ENCODE data around the gene CEP135. TPM values are rescaled to one million over a fixed set of nuclear protein-coding genes. Genes with fewer than 3 reads are reported as not detected.
"Not testable (repeated sequence)": the region's sequence is repeated elsewhere in the genome, so short reads cannot be mapped to it uniquely, and the experiment has no call there.

CEP135 gene
- total RNA-seq, 1 experiment from 2014 or later: 10.5 TPM

- Mint-ChIP-seq H3K9me3 (ENCODE audit: unreplicated experiment) (peaks cover 8% of the 10 kb centered on the region), H3K27ac (ENCODE audit: unreplicated experiment) (no peak overlapping the region), H3K4me1 (ENCODE audit: low read depth, unreplicated experiment) (no peaks in the 10 kb centered on the region), H3K27me3 (ENCODE audit: insufficient read depth, unreplicated experiment) (no peaks in the 10 kb centered on the region), H3K4me3 (ENCODE audit: unreplicated experiment) (no peak overlapping the region), H3K36me3 (ENCODE audit: insufficient read depth, unreplicated experiment) (no peaks in the 10 kb centered on the region)
- Histone ChIP-seq H3K4me1 (no peaks in the 10 kb centered on the region), H3K4me3 (ENCODE audit: low read depth, low read length) (no peak overlapping the region), H3K36me3 (ENCODE audit: control insufficient read depth, insufficient read depth, low read length) (no peaks in the 10 kb centered on the region), H3K9me3 (no peaks in the 10 kb centered on the region), H3K27me3 (replicated peaks; ENCODE audit: control insufficient read depth, insufficient read depth, low read length) (no peaks in the 10 kb centered on the region)
- BruUV-seq (replicated peaks): no TSS peak
- CTCF ChIA-PET: no interaction called here
- TF ChIP-seq, protein P1, sequence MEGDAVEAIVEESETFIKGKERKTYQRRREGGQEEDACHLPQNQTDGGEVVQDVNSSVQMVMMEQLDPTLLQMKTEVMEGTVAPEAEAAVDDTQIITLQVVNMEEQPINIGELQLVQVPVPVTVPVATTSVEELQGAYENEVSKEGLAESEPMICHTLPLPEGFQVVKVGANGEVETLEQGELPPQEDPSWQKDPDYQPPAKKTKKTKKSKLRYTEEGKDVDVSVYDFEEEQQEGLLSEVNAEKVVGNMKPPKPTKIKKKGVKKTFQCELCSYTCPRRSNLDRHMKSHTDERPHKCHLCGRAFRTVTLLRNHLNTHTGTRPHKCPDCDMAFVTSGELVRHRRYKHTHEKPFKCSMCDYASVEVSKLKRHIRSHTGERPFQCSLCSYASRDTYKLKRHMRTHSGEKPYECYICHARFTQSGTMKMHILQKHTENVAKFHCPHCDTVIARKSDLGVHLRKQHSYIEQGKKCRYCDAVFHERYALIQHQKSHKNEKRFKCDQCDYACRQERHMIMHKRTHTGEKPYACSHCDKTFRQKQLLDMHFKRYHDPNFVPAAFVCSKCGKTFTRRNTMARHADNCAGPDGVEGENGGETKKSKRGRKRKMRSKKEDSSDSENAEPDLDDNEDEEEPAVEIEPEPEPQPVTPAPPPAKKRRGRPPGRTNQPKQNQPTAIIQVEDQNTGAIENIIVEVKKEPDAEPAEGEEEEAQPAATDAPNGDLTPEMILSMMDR (IDR thresholded peaks at IDR 0.05; ENCODE audit: insufficient read depth in 1 of 2, low read depth in 1 of 2, low read length in 1 of 2, severe bottlenecking in 1 of 2, unreplicated experiment in 1 of 2): no peak
- no peak for DNase-seq
- POLR2A ChIA-PET: no interaction called here
- intact Hi-C loops (cut with micrococcal nuclease; ENCODE audit: unreplicated experiment): no loop called here
These were observed 119.1 kb downstream of the CEP135 start for GRCh38 chr4:56067826-56068225.

GRCh38 chr4:56072730-56073129 is 124.0 kb downstream of the CEP135 start:
- H3K27me3 Mint-ChIP-seq (ENCODE audit: insufficient read depth, unreplicated experiment); H3K9me3 ChIP-seq; BruUV-seq (replicated peaks); H3K36me3 Mint-ChIP-seq (ENCODE audit: insufficient read depth, unreplicated experiment); CTCF ChIA-PET; H3K27ac Mint-ChIP-seq (ENCODE audit: unreplicated experiment); H3K27me3 ChIP-seq (replicated peaks; ENCODE audit: control insufficient read depth, insufficient read depth, low read length); H3K9me3 Mint-ChIP-seq (ENCODE audit: unreplicated experiment); H3K4me1 Mint-ChIP-seq (ENCODE audit: low read depth, unreplicated experiment); intact Hi-C loops (cut with micrococcal nuclease; ENCODE audit: unreplicated experiment); POLR2A ChIA-PET; H3K4me3 Mint-ChIP-seq (ENCODE audit: unreplicated experiment); H3K4me1 ChIP-seq; DNase-seq; H3K36me3 ChIP-seq (ENCODE audit: control insufficient read depth, insufficient read depth, low read length); H3K4me3 ChIP-seq (ENCODE audit: low read depth, low read length): not testable (repeated sequence)

DNA sequence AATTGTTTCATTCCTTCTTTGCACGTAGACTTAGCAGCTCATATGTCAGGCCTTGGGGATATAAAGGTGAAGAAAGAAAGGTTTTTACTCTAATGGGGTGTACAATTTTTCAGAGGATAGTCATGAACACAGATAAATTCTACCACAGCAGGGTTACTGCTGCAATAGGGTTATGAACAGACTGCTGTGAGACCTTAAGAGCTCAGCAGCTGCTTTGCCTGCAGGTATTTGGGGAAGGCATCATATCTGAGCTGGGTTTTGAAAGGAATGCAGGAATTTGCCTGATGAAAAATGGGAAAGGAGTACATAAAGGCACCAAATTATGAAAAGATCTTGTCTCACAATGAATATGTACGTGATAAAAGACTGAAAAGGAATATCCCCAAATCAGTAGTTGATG is 128.9 kb downstream of the CEP135 start:
- CTCF ChIA-PET: no interaction called here
- no peaks in the 10 kb centered on the region for H3K9me3 ChIP-seq
- TF ChIP-seq, protein P1 (IDR thresholded peaks at IDR 0.05; ENCODE audit: insufficient read depth in 1 of 2, low read depth in 1 of 2, low read length in 1 of 2, severe bottlenecking in 1 of 2, unreplicated experiment in 1 of 2): no peak
- H3K4me3 Mint-ChIP-seq (ENCODE audit: unreplicated experiment): no peak overlapping the region
- no peaks in the 10 kb centered on the region; the same call in 1 of the 2 replicates for H3K4me1 ChIP-seq
- DNase-seq: no peak
- POLR2A ChIA-PET: no interaction called here
- no peaks in the 10 kb centered on the region for H3K36me3 ChIP-seq (ENCODE audit: control insufficient read depth, insufficient read depth, low read length)
- BruUV-seq (replicated peaks): no TSS peak
- H3K36me3 Mint-ChIP-seq (ENCODE audit: insufficient read depth, unreplicated experiment): no peaks in the 10 kb centered on the region
- no peaks in the 10 kb centered on the region for H3K9me3 Mint-ChIP-seq (ENCODE audit: unreplicated experiment)
- H3K27ac Mint-ChIP-seq (ENCODE audit: unreplicated experiment): no peak overlapping the region
- intact Hi-C loops (cut with micrococcal nuclease; ENCODE audit: unreplicated experiment): no loop called here
- no peaks in the 10 kb centered on the region for H3K27me3 ChIP-seq (replicated peaks; ENCODE audit: control insufficient read depth, insufficient read depth, low read length)
- H3K4me3 ChIP-seq (ENCODE audit: low read depth, low read length): no peak overlapping the region
- H3K4me1 Mint-ChIP-seq (ENCODE audit: low read depth, unreplicated experiment): no peaks in the 10 kb centered on the region
- no peaks in the 10 kb centered on the region for H3K27me3 Mint-ChIP-seq (ENCODE audit: insufficient read depth, unreplicated experiment)

DNA sequence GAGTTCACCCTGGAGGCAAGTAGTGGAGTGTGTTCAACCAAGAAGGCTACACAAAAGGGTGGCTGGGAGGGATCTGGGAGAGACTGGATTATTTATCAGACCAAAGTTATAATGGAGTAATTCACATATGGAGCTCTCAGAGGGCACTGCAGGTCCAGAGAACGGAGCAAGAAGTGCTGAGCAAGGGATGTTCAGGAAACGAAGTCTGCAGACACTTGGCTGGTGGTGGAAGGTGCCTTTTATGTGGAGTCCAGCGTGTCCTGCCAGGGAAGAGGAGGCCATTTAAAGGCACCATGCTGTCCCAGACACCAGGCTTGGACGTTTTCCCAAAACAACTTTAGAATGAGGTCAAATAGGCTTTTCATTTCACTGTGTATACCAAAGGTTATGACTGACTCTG is 130.1 kb downstream of the CEP135 start:
- Histone ChIP-seq H3K4me3 (ENCODE audit: low read depth, low read length) (no peak overlapping the region), H3K36me3 (ENCODE audit: control insufficient read depth, insufficient read depth, low read length) (no peaks in the 10 kb centered on the region), H3K4me1 (no peaks in the 10 kb centered on the region; the same call in 1 of the 2 replicates), H3K9me3 (no peaks in the 10 kb centered on the region), H3K27me3 (replicated peaks; ENCODE audit: control insufficient read depth, insufficient read depth, low read length) (no peaks in the 10 kb centered on the region)
- intact Hi-C loops (cut with micrococcal nuclease; ENCODE audit: unreplicated experiment): no loop called here
- H3K36me3 Mint-ChIP-seq (ENCODE audit: insufficient read depth, unreplicated experiment): no peaks in the 10 kb centered on the region
- H3K27ac Mint-ChIP-seq (ENCODE audit: unreplicated experiment): no peak overlapping the region
- no peaks in the 10 kb centered on the region for H3K27me3 Mint-ChIP-seq (ENCODE audit: insufficient read depth, unreplicated experiment)
- no TSS peak for BruUV-seq (replicated peaks)
- no peaks in the 10 kb centered on the region for H3K4me1 Mint-ChIP-seq (ENCODE audit: low read depth, unreplicated experiment)
- H3K9me3 Mint-ChIP-seq (ENCODE audit: unreplicated experiment): no peaks in the 10 kb centered on the region
- TF ChIP-seq, protein P1 (IDR thresholded peaks at IDR 0.05; ENCODE audit: insufficient read depth in 1 of 2, low read depth in 1 of 2, low read length in 1 of 2, severe bottlenecking in 1 of 2, unreplicated experiment in 1 of 2): no peak
- DNase-seq: no peak
- CTCF ChIA-PET: no interaction called here
- no peak overlapping the region for H3K4me3 Mint-ChIP-seq (ENCODE audit: unreplicated experiment)
- POLR2A ChIA-PET: no interaction called here

Measured in Caco-2 (cell line).